ENCODE measurements around the gene FLG.
"Not testable (repeated sequence)": the region's sequence is repeated elsewhere in the genome, so short reads cannot be mapped to it uniquely, and the experiment has no call there.

Gene FLG

DNA sequence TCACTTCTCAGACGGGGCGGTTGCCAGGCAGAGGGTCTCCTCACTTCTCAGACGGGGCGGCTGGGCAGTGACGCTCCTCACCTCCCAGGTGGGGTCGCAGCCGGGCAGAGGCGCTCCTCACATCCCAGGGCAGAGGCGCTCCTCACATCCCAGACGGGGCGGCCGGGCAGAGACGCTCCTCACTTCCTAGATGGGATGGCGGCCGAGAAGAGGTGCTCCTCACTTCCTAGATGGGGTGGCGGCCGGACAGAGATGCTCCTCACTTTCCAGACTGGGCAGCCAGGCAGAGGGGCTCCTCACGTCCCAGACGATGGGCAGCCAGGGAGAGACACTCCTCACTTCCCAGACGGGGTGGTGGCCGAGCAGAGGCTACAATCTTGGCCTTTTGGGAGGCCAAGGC lies 68.6 kb downstream of the FLG start:
- DNase-seq = not testable (repeated sequence)
